ENCODE measurements around the gene LRRC71.

GRCh38 chr1:156898161-156898566, 22.3 kb upstream of the LRRC71 start:
- TF ChIP-seq POLR2A (IDR thresholded peaks at IDR 0.05; ENCODE audit: low read length) (no peak), GATA1 (IDR thresholded peaks at IDR 0.05; ENCODE audit: low read depth, low read length) (no peak)

Measured in erythroblast (primary cell).